HepG2 (cell line): Measurements from ENCODE around the gene ASF1B. TPM values are rescaled to one million over a fixed set of nuclear protein-coding genes. Genes with fewer than 3 reads are reported as not detected.

Experiments
- DPF2 ChIP-seq: sonication (generic); formaldehyde crosslinking; IDR thresholded peaks from 2 replicates; pipeline ENCODE4 v1.4.0; 2020; ENCODE audit warnings: mild to moderate bottlenecking, low read depth, missing genetic modification reagents, borderline replicate concordance
- ELK4 ChIP-seq: sonication (generic); formaldehyde crosslinking; IDR thresholded peaks from 2 replicates; pipeline ENCODE4 v1.9.0; 2021; ENCODE audit warnings: missing genetic modification reagents, borderline replicate concordance
- GATAD2A ChIP-seq: IDR thresholded peaks from 2 replicates; pipeline ENCODE4 v1.6.1; 2016
- MTF1 ChIP-seq: sonication (generic); formaldehyde crosslinking; IDR thresholded peaks from 2 replicates; pipeline ENCODE4 v1.5.0; 2020; ENCODE audit warnings: missing genetic modification reagents
- MYC ChIP-seq: sonication (generic); formaldehyde crosslinking; IDR thresholded peaks from 2 replicates; pipeline ENCODE4 v1.9.0; 2021; ENCODE audit warnings: missing genetic modification reagents, borderline replicate concordance
- NR1H2 ChIP-seq: sonication (generic); formaldehyde crosslinking; IDR thresholded peaks from 2 replicates; pipeline ENCODE4 v1.8.1; 2022; ENCODE audit warnings: low read depth, missing genetic modification reagents, borderline replicate concordance
- TOPORS ChIP-seq: sonication (generic); formaldehyde crosslinking; IDR thresholded peaks from 2 replicates; pipeline ENCODE4 v1.8.0; 2023; ENCODE audit warnings: mild to moderate bottlenecking, missing genetic modification reagents
- ZBTB46 ChIP-seq: sonication (generic); formaldehyde crosslinking; IDR thresholded peaks from 2 replicates; pipeline ENCODE4 v1.4.0; 2020; ENCODE audit warnings: mild to moderate bottlenecking, missing genetic modification reagents, borderline replicate concordance
- ZMYM3 ChIP-seq: sonication (generic); formaldehyde crosslinking; IDR thresholded peaks from 2 replicates; pipeline ENCODE4 v1.5.1; 2020; ENCODE audit warnings: mild to moderate bottlenecking, missing genetic modification reagents
- ZNF652 ChIP-seq: IDR thresholded peaks from 2 replicates; pipeline ENCODE4 v1.6.1; 2016; ENCODE audit warnings: low read depth, borderline replicate concordance
- ZNF703 ChIP-seq: sonication (generic); formaldehyde crosslinking; IDR thresholded peaks from 2 replicates; pipeline ENCODE4 v1.5.1; 2020; ENCODE audit warnings: missing genetic modification reagents, mild to moderate bottlenecking, moderate library complexity, borderline replicate concordance
- polyA plus RNA-seq, 8 experiments: library from polyadenylated mRNA; depleted of rRNA in 3 of 8; stranded (reverse) in 7 of 8; unstranded in 1 of 8; fragments of >200 nt; fragmentation: Illumina TruSeq in 4 of 8; extraction: Trizol in 4 of 8; gene quantifications; 2 replicates each; pipeline versions ENCODE4 v1.2.1 to v1.2.3, GENCODE V29; 2011 to 2016; ENCODE audit warnings: low read depth in 4 of 8, missing spikeins in 1 of 8, mixed read lengths in 1 of 8; ENCODE audit not compliant: insufficient read depth in 1 of 8
- total RNA-seq, 5 experiments: library from RNA; depleted of rRNA; stranded (reverse); fragments of >200 nt; fragmentation: Illumina TruSeq; extraction: Trizol; gene quantifications; 2 replicates each; pipeline ENCODE4 v1.2.3, GENCODE V29; 2016; ENCODE audit warnings: low read depth in 1 of 5
- TF ChIP-seq, protein P1 (sequence below): sonication (generic); formaldehyde crosslinking; IDR thresholded peaks from 2 replicates; pipeline ENCODE4 v1.8.1; 2022; ENCODE audit warnings: mild to moderate bottlenecking, missing genetic modification reagents
- TF ChIP-seq, protein P2 (sequence below): fragments of 450-650 bp; IDR thresholded peaks from 2 replicates; pipeline ENCODE4 v1.6.1; 2016
- TF ChIP-seq, protein P3 (sequence below): sonication (generic); formaldehyde crosslinking; IDR thresholded peaks from 2 replicates; pipeline ENCODE4 v1.4.0; 2020; ENCODE audit warnings: missing genetic modification reagents
- TF ChIP-seq, protein P4 (sequence below): sonication (generic); formaldehyde crosslinking; IDR thresholded peaks from 2 replicates; pipeline ENCODE4 v1.5.0; 2020; ENCODE audit warnings: missing genetic modification reagents, mild to moderate bottlenecking, borderline replicate concordance

The ASF1B gene
- total and polyA plus RNA-seq, 2 of the 13 experiments (the other 11 are each of a cell fraction or from before 2014, with no cell fraction given): 18.2 to 24.8 TPM

DNA sequence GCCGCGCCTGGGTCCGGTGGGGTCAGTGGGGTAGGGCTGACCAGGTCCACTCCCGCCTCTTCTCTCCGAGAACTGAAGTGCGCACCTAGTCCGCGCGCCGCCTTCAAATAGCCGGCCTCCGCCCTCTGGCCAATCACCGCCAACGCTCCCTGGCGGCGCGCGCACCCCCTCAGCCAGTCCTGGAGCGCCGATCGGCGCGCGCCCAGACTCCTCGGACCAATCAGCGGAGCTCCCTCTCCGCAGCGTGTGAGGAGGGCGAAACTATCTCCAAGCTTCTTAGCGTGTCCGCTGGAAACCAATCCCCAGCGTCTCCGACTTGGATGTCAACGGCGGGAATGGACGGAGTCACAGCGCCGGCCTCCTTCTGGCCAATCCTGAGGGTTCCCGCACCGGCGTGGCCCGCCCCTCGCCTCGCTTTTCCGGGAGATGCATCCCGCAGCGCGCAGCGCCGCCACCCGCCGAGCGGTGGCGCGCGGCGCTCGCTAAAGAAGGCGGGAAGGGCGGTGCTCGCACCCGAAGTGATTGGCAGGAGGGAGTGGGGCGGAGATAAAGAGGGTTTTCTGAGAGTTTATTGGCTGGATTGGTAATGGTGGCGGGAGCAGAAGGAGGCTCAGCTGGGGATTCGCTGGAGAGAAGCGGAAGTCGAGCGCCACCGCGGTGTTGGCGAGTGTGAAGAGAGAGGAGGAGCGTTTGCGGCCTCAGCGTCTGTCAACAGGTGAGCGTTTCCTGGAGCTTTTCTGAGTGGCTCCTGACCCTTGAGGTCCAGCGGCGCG lies at the start of gene ASF1B (continued):
- TF ChIP-seq, protein P1, sequence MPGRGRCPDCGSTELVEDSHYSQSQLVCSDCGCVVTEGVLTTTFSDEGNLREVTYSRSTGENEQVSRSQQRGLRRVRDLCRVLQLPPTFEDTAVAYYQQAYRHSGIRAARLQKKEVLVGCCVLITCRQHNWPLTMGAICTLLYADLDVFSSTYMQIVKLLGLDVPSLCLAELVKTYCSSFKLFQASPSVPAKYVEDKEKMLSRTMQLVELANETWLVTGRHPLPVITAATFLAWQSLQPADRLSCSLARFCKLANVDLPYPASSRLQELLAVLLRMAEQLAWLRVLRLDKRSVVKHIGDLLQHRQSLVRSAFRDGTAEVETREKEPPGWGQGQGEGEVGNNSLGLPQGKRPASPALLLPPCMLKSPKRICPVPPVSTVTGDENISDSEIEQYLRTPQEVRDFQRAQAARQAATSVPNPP (CRISPR knock-in tag): no peak
- TF ChIP-seq, protein P2, sequence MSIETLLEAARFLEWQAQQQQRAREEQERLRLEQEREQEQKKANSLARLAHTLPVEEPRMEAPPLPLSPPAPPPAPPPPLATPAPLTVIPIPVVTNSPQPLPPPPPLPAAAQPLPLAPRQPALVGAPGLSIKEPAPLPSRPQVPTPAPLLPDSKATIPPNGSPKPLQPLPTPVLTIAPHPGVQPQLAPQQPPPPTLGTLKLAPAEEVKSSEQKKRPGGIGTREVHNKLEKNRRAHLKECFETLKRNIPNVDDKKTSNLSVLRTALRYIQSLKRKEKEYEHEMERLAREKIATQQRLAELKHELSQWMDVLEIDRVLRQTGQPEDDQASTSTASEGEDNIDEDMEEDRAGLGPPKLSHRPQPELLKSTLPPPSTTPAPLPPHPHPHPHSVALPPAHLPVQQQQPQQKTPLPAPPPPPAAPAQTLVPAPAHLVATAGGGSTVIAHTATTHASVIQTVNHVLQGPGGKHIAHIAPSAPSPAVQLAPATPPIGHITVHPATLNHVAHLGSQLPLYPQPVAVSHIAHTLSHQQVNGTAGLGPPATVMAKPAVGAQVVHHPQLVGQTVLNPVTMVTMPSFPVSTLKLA: peak; percentile 73
- TF ChIP-seq ZBTB46 (no peak), ZNF703 (CRISPR knock-in tag) (0 out of 2 replicates have a peak, but pooled peaks have one; percentile 26), MTF1 (CRISPR knock-in tag) (no peak), ELK4 (CRISPR knock-in tag) (no peak), GATAD2A (CRISPR knock-in tag) (no peak), ZNF652 (0 out of 2 replicates have a peak, but pooled peaks have one; percentile 9), TOPORS (CRISPR knock-in tag) (peak; percentile 68; the same call in 1 of the 2 replicates), DPF2 (CRISPR knock-in tag) (no peak), NR1H2 (CRISPR knock-in tag) (no peak), ZMYM3 (CRISPR knock-in tag) (no peak), MYC (CRISPR knock-in tag) (peak; percentile 55; the same call in 1 of the 2 replicates)
- TF ChIP-seq, protein P3, sequence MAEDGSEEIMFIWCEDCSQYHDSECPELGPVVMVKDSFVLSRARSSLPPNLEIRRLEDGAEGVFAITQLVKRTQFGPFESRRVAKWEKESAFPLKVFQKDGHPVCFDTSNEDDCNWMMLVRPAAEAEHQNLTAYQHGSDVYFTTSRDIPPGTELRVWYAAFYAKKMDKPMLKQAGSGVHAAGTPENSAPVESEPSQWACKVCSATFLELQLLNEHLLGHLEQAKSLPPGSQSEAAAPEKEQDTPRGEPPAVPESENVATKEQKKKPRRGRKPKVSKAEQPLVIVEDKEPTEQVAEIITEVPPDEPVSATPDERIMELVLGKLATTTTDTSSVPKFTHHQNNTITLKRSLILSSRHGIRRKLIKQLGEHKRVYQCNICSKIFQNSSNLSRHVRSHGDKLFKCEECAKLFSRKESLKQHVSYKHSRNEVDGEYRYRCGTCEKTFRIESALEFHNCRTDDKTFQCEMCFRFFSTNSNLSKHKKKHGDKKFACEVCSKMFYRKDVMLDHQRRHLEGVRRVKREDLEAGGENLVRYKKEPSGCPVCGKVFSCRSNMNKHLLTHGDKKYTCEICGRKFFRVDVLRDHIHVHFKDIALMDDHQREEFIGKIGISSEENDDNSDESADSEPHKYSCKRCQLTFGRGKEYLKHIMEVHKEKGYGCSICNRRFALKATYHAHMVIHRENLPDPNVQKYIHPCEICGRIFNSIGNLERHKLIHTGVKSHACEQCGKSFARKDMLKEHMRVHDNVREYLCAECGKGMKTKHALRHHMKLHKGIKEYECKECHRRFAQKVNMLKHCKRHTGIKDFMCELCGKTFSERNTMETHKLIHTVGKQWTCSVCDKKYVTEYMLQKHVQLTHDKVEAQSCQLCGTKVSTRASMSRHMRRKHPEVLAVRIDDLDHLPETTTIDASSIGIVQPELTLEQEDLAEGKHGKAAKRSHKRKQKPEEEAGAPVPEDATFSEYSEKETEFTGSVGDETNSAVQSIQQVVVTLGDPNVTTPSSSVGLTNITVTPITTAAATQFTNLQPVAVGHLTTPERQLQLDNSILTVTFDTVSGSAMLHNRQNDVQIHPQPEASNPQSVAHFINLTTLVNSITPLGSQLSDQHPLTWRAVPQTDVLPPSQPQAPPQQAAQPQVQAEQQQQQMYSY: peak; percentile 19; the same call in 1 of the 2 replicates
- TF ChIP-seq, protein P4, sequence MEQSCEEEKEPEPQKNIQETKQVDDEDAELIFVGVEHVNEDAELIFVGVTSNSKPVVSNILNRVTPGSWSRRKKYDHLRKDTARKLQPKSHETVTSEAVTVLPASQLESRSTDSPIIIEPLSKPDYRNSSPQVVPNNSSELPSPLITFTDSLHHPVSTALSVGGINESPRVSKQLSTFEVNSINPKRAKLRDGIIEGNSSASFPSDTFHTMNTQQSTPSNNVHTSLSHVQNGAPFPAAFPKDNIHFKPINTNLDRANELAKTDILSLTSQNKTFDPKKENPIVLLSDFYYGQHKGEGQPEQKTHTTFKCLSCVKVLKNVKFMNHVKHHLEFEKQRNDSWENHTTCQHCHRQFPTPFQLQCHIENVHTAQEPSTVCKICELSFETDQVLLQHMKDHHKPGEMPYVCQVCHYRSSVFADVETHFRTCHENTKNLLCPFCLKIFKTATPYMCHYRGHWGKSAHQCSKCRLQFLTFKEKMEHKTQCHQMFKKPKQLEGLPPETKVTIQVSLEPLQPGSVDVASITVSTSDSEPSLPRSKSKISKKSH (CRISPR knock-in tag): no peak; the same call in 1 of the 2 replicates
